Dendritic cell treated with granulocyte-macrophage colony-stimulating factor and Interleukin-4, amounts not matched to agents 40 ng/mL and 50 ng/mL, for 4 days (primary cell): ENCODE data around the gene AMER3.

ENCODE experiments used
- H3K27ac Mint-ChIP-seq: one replicate; pipeline ENCODE4 v1.8.0; 2022; ENCODE audit warnings: mild to moderate bottlenecking, mixed read lengths
- H3K27me3 Mint-ChIP-seq: one replicate; pipeline ENCODE4 v1.8.0; 2022; ENCODE audit warnings: mild to moderate bottlenecking, mixed read lengths
- H3K36me3 Mint-ChIP-seq: one replicate; pipeline ENCODE4 v1.8.0; 2022; ENCODE audit warnings: low read depth, mixed read lengths
- H3K4me1 Mint-ChIP-seq: one replicate; pipeline ENCODE4 v1.8.0; 2022; ENCODE audit warnings: low read depth, mixed read lengths
- H3K4me3 Mint-ChIP-seq: one replicate; pipeline ENCODE4 v1.8.0; 2022; ENCODE audit warnings: mild to moderate bottlenecking, moderate library complexity, mixed read lengths
- H3K9me3 Mint-ChIP-seq: one replicate; pipeline ENCODE4 v1.8.0; 2022; ENCODE audit warnings: mixed read lengths
- intact Hi-C: fragments of 100-400 bp; cut with micrococcal nuclease; formaldehyde crosslinking; loops from one replicate; pipeline ENCODE4 v1.15.0; 2022

The AMER3 gene

GRCh38 chr2:130778781-130779180 lies 23.4 kb downstream of the AMER3 start:
- no peaks in the 10 kb centered on the region for H3K4me1 Mint-ChIP-seq
- no peaks in the 10 kb centered on the region for H3K9me3 Mint-ChIP-seq
- intact Hi-C loops: no loop called here
- H3K4me3 Mint-ChIP-seq: no peak overlapping the region
- H3K36me3 Mint-ChIP-seq: no peaks in the 10 kb centered on the region
- no peak overlapping the region for H3K27ac Mint-ChIP-seq
- H3K27me3 Mint-ChIP-seq: peaks cover 8% of the 10 kb centered on the region

DNA sequence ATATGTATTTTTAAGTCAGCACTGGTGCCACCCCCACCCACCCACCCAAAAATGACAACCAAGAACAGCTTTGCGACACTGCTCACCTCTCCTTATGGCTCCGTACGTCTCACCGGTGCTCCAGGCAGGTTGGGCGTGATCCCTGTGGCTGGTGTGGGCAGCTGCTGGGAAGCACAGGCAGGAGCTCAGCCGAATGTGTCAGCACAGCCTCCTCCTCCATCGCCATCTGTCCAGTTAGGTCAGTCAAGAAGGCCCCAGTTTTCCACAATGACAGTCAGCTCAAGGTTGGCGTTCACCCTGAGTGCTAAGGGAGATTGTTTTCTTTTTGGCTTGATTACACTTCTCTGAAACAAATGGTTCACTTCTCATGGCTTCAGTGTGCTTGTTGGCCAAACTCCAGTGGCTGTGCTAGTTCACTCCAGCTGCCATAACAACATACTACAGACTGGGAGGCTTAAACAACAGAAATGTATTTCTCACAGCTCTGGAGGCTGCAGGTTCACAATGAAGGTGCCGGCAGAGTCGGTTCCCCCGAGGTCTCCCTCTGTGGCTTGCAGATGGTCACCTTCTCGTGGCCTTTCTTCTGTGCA lies 30.2 kb downstream of the AMER3 start:
- Mint-ChIP-seq H3K27ac (no peak overlapping the region), H3K36me3 (no peaks in the 10 kb centered on the region)
- intact Hi-C loops: no loop called here

GRCh38 chr2:130786076-130786475 lies 30.7 kb downstream of the AMER3 start:
- intact Hi-C loops: no loop called here
- no peaks in the 10 kb centered on the region for H3K9me3 Mint-ChIP-seq
- H3K27ac Mint-ChIP-seq: no peak overlapping the region
- H3K27me3 Mint-ChIP-seq: peaks cover under 1% of the 10 kb centered on the region
- H3K4me3 Mint-ChIP-seq: no peak overlapping the region
- no peaks in the 10 kb centered on the region for H3K36me3 Mint-ChIP-seq
- H3K4me1 Mint-ChIP-seq: no peaks in the 10 kb centered on the region

More for the DNA sequence above, 30.2 kb downstream of the AMER3 start:
- H3K27me3 Mint-ChIP-seq: peaks cover 4% of the 10 kb centered on the region
- no peaks in the 10 kb centered on the region for H3K4me1 Mint-ChIP-seq
- H3K4me3 Mint-ChIP-seq: no peak overlapping the region
- no peaks in the 10 kb centered on the region for H3K9me3 Mint-ChIP-seq

DNA sequence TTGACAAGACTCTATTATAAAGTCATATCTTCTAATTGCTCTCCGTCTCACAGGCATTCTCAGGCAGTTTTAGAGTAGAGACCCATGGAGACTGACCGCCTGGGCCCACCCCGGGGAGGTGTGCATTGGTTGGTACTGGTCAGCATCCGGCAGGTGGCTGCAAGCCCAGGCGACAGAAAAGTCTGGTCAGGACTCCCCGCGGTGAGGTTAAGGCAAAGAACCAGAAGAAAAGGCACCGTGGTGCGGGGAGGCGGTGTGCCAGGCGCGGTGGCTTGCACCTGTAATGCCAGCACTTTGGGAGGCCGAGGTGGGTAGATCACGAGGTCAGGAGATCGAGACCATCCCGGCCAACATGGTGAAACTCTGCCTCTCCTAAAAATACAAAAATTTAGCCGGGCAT lies 32.5 kb downstream of the AMER3 start:
- no peaks in the 10 kb centered on the region for H3K4me1 Mint-ChIP-seq
- H3K9me3 Mint-ChIP-seq: no peaks in the 10 kb centered on the region
- intact Hi-C loops: no loop called here
- peaks cover 1% of the 10 kb centered on the region for H3K27me3 Mint-ChIP-seq
- no peak overlapping the region for H3K27ac Mint-ChIP-seq
- H3K36me3 Mint-ChIP-seq: no peaks in the 10 kb centered on the region
- no peak overlapping the region for H3K4me3 Mint-ChIP-seq

- H3K36me3 Mint-ChIP-seq: no peaks in the 10 kb centered on the region
- intact Hi-C loops: loop anchor here (10.0 kb wide), 1 partner anchor 66 kb away; the partner anchor contains the start of gene GPR148
- H3K27ac Mint-ChIP-seq: no peak overlapping the region
- no peaks in the 10 kb centered on the region for H3K4me1 Mint-ChIP-seq
- no peaks in the 10 kb centered on the region for H3K9me3 Mint-ChIP-seq
- H3K4me3 Mint-ChIP-seq: no peak overlapping the region
- peaks cover 4% of the 10 kb centered on the region for H3K27me3 Mint-ChIP-seq
Measured at GRCh38 chr2:130790312-130790711, 35.0 kb downstream of the AMER3 start.

- Mint-ChIP-seq H3K9me3 (no peaks in the 10 kb centered on the region), H3K4me1 (no peaks in the 10 kb centered on the region), H3K27me3 (peaks cover 4% of the 10 kb centered on the region), H3K27ac (no peak overlapping the region), H3K4me3 (no peak overlapping the region), H3K36me3 (no peaks in the 10 kb centered on the region)
- intact Hi-C loops: loop anchor here (10.0 kb wide), 1 partner anchor 66 kb away; the partner anchor contains the start of gene GPR148
Measured at GRCh38 chr2:130790804-130791616, 35.7 kb downstream of the AMER3 start.

- no peaks in the 10 kb centered on the region for H3K36me3 Mint-ChIP-seq
- intact Hi-C loops: loop anchor here (10.0 kb wide), 1 partner anchor 67 kb away; the partner anchor contains the start of gene GPR148
- no peaks in the 10 kb centered on the region for H3K4me1 Mint-ChIP-seq
- H3K9me3 Mint-ChIP-seq: no peaks in the 10 kb centered on the region
- H3K4me3 Mint-ChIP-seq: no peak overlapping the region
- no peak overlapping the region for H3K27ac Mint-ChIP-seq
- H3K27me3 Mint-ChIP-seq: peaks cover 4% of the 10 kb centered on the region
Measured at GRCh38 chr2:130791617-130791939, 36.2 kb downstream of the AMER3 start.

GRCh38 chr2:130795431-130795830 lies 40.1 kb downstream of the AMER3 start:
- intact Hi-C loops: loop anchor here (10.0 kb wide), 1 partner anchor 71 kb away; the partner anchor contains the start of gene GPR148

DNA sequence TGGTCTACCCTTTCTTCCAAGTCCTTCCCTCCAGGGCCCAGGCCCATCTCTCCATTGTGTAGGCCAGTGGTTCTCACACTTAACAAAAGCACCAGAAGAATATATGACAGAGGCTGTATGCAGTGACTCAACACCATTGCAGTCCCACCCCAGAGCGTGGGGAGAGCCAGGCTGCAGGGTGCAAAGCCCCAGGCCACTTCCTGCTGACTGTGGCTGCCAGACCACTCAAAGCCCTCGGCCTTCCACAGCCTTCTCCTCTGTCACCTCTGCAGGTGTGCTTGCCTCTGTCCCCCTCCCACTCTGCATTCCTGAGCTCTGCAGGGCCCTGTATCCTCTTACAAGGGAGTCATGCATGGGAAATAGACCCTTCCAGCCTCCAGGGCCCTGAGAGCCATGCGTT lies 41.0 kb downstream of the AMER3 start:
- H3K4me3 Mint-ChIP-seq: no peak overlapping the region

More at GRCh38 chr2:130795431-130795830, 40.1 kb downstream of the AMER3 start:
- Mint-ChIP-seq H3K36me3 (no peaks in the 10 kb centered on the region), H3K9me3 (no peaks in the 10 kb centered on the region), H3K4me3 (no peak overlapping the region), H3K27me3 (peaks cover 30% of the 10 kb centered on the region), H3K27ac (no peak overlapping the region), H3K4me1 (peaks cover 6% of the 10 kb centered on the region)

DNA sequence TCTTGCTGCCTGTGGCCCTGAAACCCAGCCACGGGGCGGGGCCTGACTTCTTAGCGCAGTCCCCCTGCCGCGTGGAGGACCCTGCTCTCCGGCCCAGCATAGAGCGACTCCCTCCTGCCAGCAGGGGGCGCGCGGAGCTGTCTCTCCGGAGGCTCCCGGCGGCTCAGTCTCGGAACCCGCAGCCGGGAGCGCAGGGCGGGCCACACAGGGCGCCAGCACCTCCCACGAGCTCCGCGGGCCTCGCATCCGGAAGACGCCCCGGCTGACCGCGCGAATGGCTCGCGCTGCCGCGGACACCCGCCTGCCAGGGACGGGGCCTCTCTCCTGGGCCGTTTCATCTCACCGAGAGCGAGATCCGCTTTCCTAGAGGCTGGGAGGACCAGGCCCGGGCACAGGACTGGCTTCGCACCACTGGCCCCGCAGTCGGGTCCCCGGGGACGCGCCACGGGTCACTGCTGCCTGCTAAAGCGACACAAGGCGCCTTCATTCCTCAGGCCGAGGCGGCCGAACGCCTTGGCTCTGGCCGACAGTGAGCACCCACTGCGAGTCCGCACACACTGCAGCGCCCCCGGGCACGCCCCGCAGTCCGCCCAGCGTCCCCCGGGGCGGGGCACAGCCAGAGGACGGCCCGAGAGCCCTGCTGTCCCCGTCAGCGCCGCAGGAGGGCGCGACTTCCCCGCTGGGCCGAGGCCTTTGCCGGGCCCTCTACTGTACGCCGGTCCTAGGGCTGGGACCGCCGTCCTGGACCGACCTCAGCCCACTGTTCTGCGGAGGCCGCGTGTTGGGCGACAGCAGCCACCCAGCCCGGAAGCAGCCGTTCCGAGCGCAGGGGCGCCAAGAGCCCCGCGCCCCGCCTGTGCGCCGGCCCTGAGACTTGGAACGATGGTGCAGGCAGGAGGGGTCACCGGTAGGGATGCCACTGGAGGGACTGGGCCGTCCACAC lies 42.4 kb downstream of the AMER3 start:
- Mint-ChIP-seq H3K36me3 (no peaks in the 10 kb centered on the region), H3K9me3 (no peaks in the 10 kb centered on the region), H3K4me1 (peaks cover 6% of the 10 kb centered on the region), H3K27ac (peak overlapping the region; percentile 82), H3K27me3 (peaks cover 31% of the 10 kb centered on the region), H3K4me3 (peak overlapping the region; percentile 76)
- intact Hi-C loops: loop anchor here (1.0 to 10.0 kb wide), 3 partner anchors 73 to 123 kb away; partner anchors contain the start of gene GPR148

More for the DNA sequence above, 41.0 kb downstream of the AMER3 start:
- Mint-ChIP-seq H3K36me3 (no peaks in the 10 kb centered on the region), H3K27me3 (peaks cover 32% of the 10 kb centered on the region), H3K9me3 (no peaks in the 10 kb centered on the region), H3K27ac (no peak overlapping the region), H3K4me1 (peaks cover 6% of the 10 kb centered on the region)
- intact Hi-C loops: loop anchor here (10.0 kb wide), 1 partner anchor 71 kb away; the partner anchor contains the start of gene GPR148

DNA sequence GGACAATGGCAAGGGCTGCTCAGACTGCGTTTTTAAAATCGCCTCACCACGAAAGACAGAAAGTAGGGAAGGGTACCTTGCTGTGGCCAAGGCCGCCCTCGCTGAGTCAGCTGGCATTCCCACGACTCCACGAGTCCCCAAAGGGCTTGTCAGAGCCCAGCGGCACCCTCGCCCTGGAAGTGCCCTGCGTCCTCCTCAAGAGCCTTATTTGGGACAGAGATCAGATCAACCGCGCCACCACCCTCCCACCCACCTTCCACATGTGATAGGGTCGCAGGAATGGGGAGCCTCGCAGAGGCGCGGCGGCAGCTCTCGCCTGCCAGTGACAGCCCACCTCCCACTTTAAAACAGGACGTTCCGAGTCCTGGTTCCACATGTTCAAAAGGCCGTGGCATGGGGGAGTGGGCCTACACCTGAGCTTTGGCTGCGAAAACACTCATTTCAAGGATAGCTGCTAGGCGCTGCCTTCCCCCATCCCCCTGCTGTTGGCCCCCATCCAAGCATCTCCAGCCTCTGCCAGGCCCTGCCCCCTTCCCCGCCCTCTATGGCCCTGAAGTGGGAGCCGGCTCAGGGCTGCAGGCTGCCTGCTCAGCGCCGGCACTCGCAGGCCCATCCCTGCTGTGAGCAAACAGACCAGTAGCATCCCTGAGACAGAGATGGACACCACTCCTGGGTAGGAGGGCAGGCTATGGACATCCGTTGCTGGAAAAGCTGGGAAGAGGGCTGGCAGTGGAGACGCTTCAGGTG lies 43.3 kb downstream of the AMER3 start:
- H3K27me3 Mint-ChIP-seq: peaks cover 31% of the 10 kb centered on the region
- peak overlapping the region; percentile 82 for H3K27ac Mint-ChIP-seq
- H3K4me3 Mint-ChIP-seq: peak overlapping the region; percentile 76
- peaks cover 6% of the 10 kb centered on the region for H3K4me1 Mint-ChIP-seq
- no peaks in the 10 kb centered on the region for H3K9me3 Mint-ChIP-seq
- no peaks in the 10 kb centered on the region for H3K36me3 Mint-ChIP-seq
- intact Hi-C loops: loop anchor here (1.0 to 10.0 kb wide), 2 partner anchors 74 to 75 kb away; partner anchors contain the start of gene GPR148

GRCh38 chr2:130799295-130799694 lies 44.0 kb downstream of the AMER3 start:
- intact Hi-C loops: loop anchor here (10.0 kb wide), 1 partner anchor 74 kb away; the partner anchor contains the start of gene GPR148
- H3K4me3 Mint-ChIP-seq: no peak overlapping the region
- no peaks in the 10 kb centered on the region for H3K36me3 Mint-ChIP-seq
- H3K27me3 Mint-ChIP-seq: peaks cover 30% of the 10 kb centered on the region
- H3K9me3 Mint-ChIP-seq: no peaks in the 10 kb centered on the region
- H3K27ac Mint-ChIP-seq: no peak overlapping the region
- peaks cover 6% of the 10 kb centered on the region for H3K4me1 Mint-ChIP-seq

- no peaks in the 10 kb centered on the region for H3K4me1 Mint-ChIP-seq
- H3K9me3 Mint-ChIP-seq: no peaks in the 10 kb centered on the region
- H3K27ac Mint-ChIP-seq: no peak overlapping the region
- H3K36me3 Mint-ChIP-seq: no peaks in the 10 kb centered on the region
- intact Hi-C loops: no loop called here
- H3K4me3 Mint-ChIP-seq: no peak overlapping the region
- peaks cover 14% of the 10 kb centered on the region for H3K27me3 Mint-ChIP-seq
Measured at GRCh38 chr2:130805613-130806012, 50.3 kb downstream of the AMER3 start.
